ENCODE data around the gene LDLRAD3.

The LDLRAD3 gene

GRCh38 chr11:36098853-36099375 lies 155.1 kb downstream of the LDLRAD3 start:
- H3K9ac ChIP-seq = no peak overlapping the region
- H3K27ac ChIP-seq = no peak overlapping the region
- no peak overlapping the region for H3K4me2 ChIP-seq (ENCODE audit: low read length)
- H3K4me3 ChIP-seq (ENCODE audit: low read depth, low read length) = no peak overlapping the region
- H2AFZ ChIP-seq = no peak overlapping the region
- H3K9me3 ChIP-seq (ENCODE audit: control insufficient read depth, low read length) = no peaks in the 10 kb centered on the region
- H3K36me3 ChIP-seq (ENCODE audit: control insufficient read depth, insufficient read depth, low read length) = no peaks in the 10 kb centered on the region
- TF ChIP-seq CTCF (IDR thresholded peaks at IDR 0.05) = no peak
- H3K4me1 ChIP-seq = no peaks in the 10 kb centered on the region
- H3K79me2 ChIP-seq = no peaks in the 10 kb centered on the region
- no peaks in the 10 kb centered on the region for H3K27me3 ChIP-seq (ENCODE audit: control insufficient read depth, insufficient read depth, low read length)

GRCh38 chr11:36101466-36101865 lies 157.6 kb downstream of the LDLRAD3 start:
- no peak for TF ChIP-seq CTCF (IDR thresholded peaks at IDR 0.05)
- Histone ChIP-seq H3K4me3 (ENCODE audit: low read depth, low read length) (no peak overlapping the region), H3K27me3 (ENCODE audit: control insufficient read depth, insufficient read depth, low read length) (no peaks in the 10 kb centered on the region), H3K36me3 (ENCODE audit: control insufficient read depth, insufficient read depth, low read length) (no peaks in the 10 kb centered on the region), H3K4me2 (ENCODE audit: low read length) (no peak overlapping the region), H3K9me3 (ENCODE audit: control insufficient read depth, low read length) (no peaks in the 10 kb centered on the region), H2AFZ (no peak overlapping the region), H3K4me1 (no peaks in the 10 kb centered on the region), H3K9ac (no peak overlapping the region), H3K79me2 (no peaks in the 10 kb centered on the region), H3K27ac (no peak overlapping the region)

- Histone ChIP-seq H3K27me3 (ENCODE audit: control insufficient read depth, insufficient read depth, low read length) (no peaks in the 10 kb centered on the region), H3K4me2 (ENCODE audit: low read length) (no peak overlapping the region), H3K4me1 (no peaks in the 10 kb centered on the region), H3K4me3 (ENCODE audit: low read depth, low read length) (no peak overlapping the region), H3K9me3 (ENCODE audit: control insufficient read depth, low read length) (no peaks in the 10 kb centered on the region), H3K79me2 (no peaks in the 10 kb centered on the region), H2AFZ (no peak overlapping the region), H3K36me3 (ENCODE audit: control insufficient read depth, insufficient read depth, low read length) (no peaks in the 10 kb centered on the region), H3K27ac (no peak overlapping the region), H3K9ac (no peak overlapping the region)
- TF ChIP-seq CTCF (IDR thresholded peaks at IDR 0.05) = no peak
Measured at GRCh38 chr11:36102868-36103267, 159.0 kb downstream of the LDLRAD3 start.

GRCh38 chr11:36103933-36104530 lies 160.2 kb downstream of the LDLRAD3 start:
- no peaks in the 10 kb centered on the region for H3K79me2 ChIP-seq
- H3K9me3 ChIP-seq (ENCODE audit: control insufficient read depth, low read length) = no peaks in the 10 kb centered on the region
- TF ChIP-seq CTCF (IDR thresholded peaks at IDR 0.05) = no peak
- no peak overlapping the region for H3K9ac ChIP-seq
- no peaks in the 10 kb centered on the region for H3K27me3 ChIP-seq (ENCODE audit: control insufficient read depth, insufficient read depth, low read length)
- H2AFZ ChIP-seq = no peak overlapping the region
- H3K36me3 ChIP-seq (ENCODE audit: control insufficient read depth, insufficient read depth, low read length) = no peaks in the 10 kb centered on the region
- no peaks in the 10 kb centered on the region for H3K4me1 ChIP-seq
- no peak overlapping the region for H3K4me2 ChIP-seq (ENCODE audit: low read length)
- no peak overlapping the region for H3K27ac ChIP-seq
- H3K4me3 ChIP-seq (ENCODE audit: low read depth, low read length) = no peak overlapping the region

- H3K4me3 ChIP-seq (ENCODE audit: low read depth, low read length) = no peak overlapping the region
Measured at GRCh38 chr11:36104660-36104992, 160.8 kb downstream of the LDLRAD3 start.

More at GRCh38 chr11:36104660-36104992, 160.8 kb downstream of the LDLRAD3 start:
- H3K79me2 ChIP-seq = no peaks in the 10 kb centered on the region
- H3K9ac ChIP-seq = no peak overlapping the region
- H2AFZ ChIP-seq = no peak overlapping the region
- H3K27me3 ChIP-seq (ENCODE audit: control insufficient read depth, insufficient read depth, low read length) = no peaks in the 10 kb centered on the region
- H3K4me2 ChIP-seq (ENCODE audit: low read length) = no peak overlapping the region
- H3K36me3 ChIP-seq (ENCODE audit: control insufficient read depth, insufficient read depth, low read length) = no peaks in the 10 kb centered on the region
- TF ChIP-seq CTCF (IDR thresholded peaks at IDR 0.05) = no peak
- H3K4me1 ChIP-seq = no peaks in the 10 kb centered on the region
- no peak overlapping the region for H3K27ac ChIP-seq
- no peaks in the 10 kb centered on the region for H3K9me3 ChIP-seq (ENCODE audit: control insufficient read depth, low read length)
